ENCODE data around the gene EPHA10.
"Not testable (repeated sequence)": the region's sequence is repeated elsewhere in the genome, so short reads cannot be mapped to it uniquely, and the experiment has no call there.

Gene EPHA10

DNA sequence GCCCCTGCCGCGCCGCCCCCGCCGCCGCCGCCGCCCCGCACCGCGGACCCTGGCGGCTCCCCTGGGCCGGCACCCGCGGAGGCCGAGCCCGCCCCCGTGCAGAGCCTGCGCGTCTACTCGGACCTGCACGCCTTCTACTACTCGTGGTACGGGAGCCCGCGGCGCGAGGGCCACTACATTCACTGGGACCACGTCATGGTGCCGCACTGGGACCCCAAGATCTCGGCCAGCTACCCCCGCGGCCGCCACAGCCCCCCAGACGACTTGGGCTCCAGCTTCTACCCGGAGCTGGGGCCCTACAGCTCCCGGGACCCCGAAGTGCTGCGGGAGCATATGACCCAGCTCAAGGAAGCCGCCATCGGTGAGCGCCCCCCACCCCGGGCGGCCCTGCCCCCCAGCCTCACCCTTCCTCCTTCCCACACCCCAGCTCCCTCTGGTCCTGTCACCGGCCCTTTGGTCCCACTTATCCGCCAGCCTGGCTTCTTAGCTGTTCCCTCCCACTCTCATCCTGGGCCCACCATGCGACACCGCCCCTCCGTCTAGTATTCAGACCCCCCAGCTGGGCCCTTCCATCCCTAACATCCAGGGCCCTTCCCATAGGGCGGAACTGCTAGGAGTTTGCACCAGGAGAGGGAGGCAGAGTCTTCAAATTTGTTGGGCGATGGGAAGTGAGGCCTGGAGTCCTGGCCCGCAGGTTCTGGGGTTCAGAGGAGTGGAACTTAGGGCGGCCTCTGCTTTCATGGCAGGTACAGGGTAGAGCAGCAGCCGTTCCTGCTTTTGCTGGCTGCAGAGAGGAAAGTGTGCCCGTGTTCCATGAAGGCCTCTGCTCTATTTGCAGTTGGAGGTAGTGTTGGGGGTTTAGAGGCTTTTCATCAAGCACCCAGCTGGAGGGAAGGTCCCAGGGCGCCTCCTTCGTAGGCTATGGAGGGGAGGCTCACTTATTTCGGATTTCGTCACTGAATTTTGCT lies 29.7 kb upstream of the EPHA10 start:
- H3K9me3 Mint-ChIP-seq = no peaks in the 10 kb centered on the region
- peak overlapping the region; percentile 67 for H3K27ac Mint-ChIP-seq
- ATAC-seq (ENCODE audit: low read depth) (peak; percentile 27), DNase-seq (ENCODE audit: low spot score in 2 of 2) (no peak)
- H3K27me3 Mint-ChIP-seq = peaks cover 5% of the 10 kb centered on the region
- peak overlapping the region; percentile 92 for H3K4me3 Mint-ChIP-seq
- peaks cover 8% of the 10 kb centered on the region for H3K36me3 Mint-ChIP-seq
- H3K4me1 Mint-ChIP-seq = peaks cover 17% of the 10 kb centered on the region

- peak within 1 kb of the TSS; percentile 92 for H3K4me3 Mint-ChIP-seq
- H3K27ac Mint-ChIP-seq = peak within 1 kb of the TSS; percentile 67
- peak; percentile 36 to 52 for DNase-seq (ENCODE audit: low spot score in 2 of 2)
- peak; percentile 90 for ATAC-seq (ENCODE audit: low read depth)
- peaks cover 17% of the 10 kb centered on the region for H3K4me1 Mint-ChIP-seq
- peaks cover 6% of the 10 kb centered on the region for H3K36me3 Mint-ChIP-seq
- no peaks in the 10 kb centered on the region for H3K9me3 Mint-ChIP-seq
- H3K27me3 Mint-ChIP-seq = peaks cover 5% of the 10 kb centered on the region
Observed at GRCh38 chr1:37793773-37794371, 29.0 kb upstream of the EPHA10 start, which contains the start of gene MANEAL. Gene MANEAL, plus strand, starts transcription at chr1:37793847. Its CDS starts 336 bp downstream, at chr1:37794183.

DNA sequence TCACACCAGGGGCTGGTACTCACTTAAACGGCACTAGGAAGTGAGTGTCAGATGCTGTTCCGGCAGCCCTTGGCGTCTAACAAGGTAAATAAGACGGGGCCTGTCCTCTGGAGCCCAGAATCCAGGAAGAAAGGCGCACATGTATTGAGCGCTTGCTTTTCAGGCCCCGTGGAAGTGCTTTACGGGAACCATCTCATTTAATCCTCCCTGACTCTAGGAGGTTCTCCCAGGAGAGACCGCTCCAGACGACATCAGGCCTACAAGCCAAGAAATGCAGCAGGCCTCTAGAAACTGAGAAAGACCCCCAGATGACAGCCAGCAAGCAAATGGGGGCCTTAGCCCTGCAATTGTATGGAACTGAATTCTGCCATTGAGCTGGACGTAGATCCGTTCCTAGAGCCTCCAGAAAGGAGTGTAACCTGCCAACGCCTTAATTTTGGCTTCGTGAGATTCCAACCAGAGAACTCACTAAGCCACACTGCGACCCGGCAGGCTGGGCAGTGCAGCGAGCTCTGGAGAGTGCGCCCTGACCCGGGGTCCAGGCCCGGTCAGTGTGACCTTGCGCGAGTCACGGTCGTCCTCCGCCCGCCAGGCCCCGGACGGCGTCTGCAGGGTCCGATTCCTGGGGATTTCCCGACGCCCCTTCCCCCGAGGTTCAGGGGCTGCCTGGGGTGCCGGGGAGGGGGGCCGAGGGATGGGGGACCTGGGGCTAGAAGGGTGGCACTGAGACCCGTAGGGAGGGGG lies 28.2 kb upstream of the EPHA10 start:
- DNase-seq (ENCODE audit: low spot score in 2 of 2) = no peak
- peaks cover 5% of the 10 kb centered on the region for H3K27me3 Mint-ChIP-seq
- H3K4me3 Mint-ChIP-seq = peak overlapping the region; percentile 81
- H3K36me3 Mint-ChIP-seq = peaks cover 4% of the 10 kb centered on the region
- ATAC-seq (ENCODE audit: low read depth) = no peak
- H3K9me3 Mint-ChIP-seq = no peaks in the 10 kb centered on the region
- peaks cover 17% of the 10 kb centered on the region for H3K4me1 Mint-ChIP-seq
- no peak overlapping the region for H3K27ac Mint-ChIP-seq

DNA sequence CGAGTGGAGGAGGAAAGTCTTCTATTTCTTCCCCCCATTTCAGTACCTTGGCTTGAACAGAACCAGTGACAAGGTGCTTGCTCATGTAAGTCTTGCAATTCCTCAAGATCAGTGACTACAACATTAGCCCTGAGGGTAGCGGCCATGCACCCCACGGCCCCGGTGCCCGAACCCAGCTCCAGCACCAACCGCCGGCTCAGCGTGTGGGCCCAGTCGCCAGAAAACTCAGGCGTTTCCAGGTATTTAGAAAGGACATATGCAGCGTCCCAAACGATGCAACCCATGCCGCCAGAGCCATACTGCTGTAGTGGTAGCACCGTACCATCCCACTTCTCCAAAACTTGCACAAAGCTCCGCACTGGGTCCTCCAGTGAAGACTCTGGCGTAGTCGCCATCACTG lies 17.6 kb upstream of the EPHA10 start:
- Mint-ChIP-seq H3K4me1 (peaks cover 6% of the 10 kb centered on the region), H3K9me3 (no peaks in the 10 kb centered on the region), H3K4me3 (no peak overlapping the region)

GRCh38 chr1:37778654-37779053 lies 13.7 kb upstream of the EPHA10 start:
- H3K36me3 Mint-ChIP-seq = no peaks in the 10 kb centered on the region
- ATAC-seq (ENCODE audit: low read depth) = no peak
- peaks cover 5% of the 10 kb centered on the region for H3K27me3 Mint-ChIP-seq
- H3K4me1 Mint-ChIP-seq = peaks cover 14% of the 10 kb centered on the region
- H3K4me3 Mint-ChIP-seq = no peak overlapping the region
- H3K27ac Mint-ChIP-seq = no peak overlapping the region
- DNase-seq (ENCODE audit: low spot score in 2 of 2) = no peak
- no peaks in the 10 kb centered on the region for H3K9me3 Mint-ChIP-seq

More for the DNA sequence above, 17.6 kb upstream of the EPHA10 start:
- Mint-ChIP-seq H3K36me3 (no peaks in the 10 kb centered on the region), H3K27me3 (peaks cover 7% of the 10 kb centered on the region), H3K27ac (no peak overlapping the region)
- no peak for DNase-seq (ENCODE audit: low spot score in 2 of 2)
- no peak for ATAC-seq (ENCODE audit: low read depth)

GRCh38 chr1:37776946-37777516 lies 12.1 kb upstream of the EPHA10 start:
- no peak overlapping the region for H3K27ac Mint-ChIP-seq
- DNase-seq (ENCODE audit: low spot score in 2 of 2) (no peak), ATAC-seq (ENCODE audit: low read depth) (peak; percentile 29)
- H3K4me1 Mint-ChIP-seq = peaks cover 16% of the 10 kb centered on the region
- H3K9me3 Mint-ChIP-seq = peaks cover 2% of the 10 kb centered on the region
- H3K36me3 Mint-ChIP-seq = peaks cover 2% of the 10 kb centered on the region
- H3K4me3 Mint-ChIP-seq = no peak overlapping the region
- H3K27me3 Mint-ChIP-seq = peaks cover 3% of the 10 kb centered on the region

DNA sequence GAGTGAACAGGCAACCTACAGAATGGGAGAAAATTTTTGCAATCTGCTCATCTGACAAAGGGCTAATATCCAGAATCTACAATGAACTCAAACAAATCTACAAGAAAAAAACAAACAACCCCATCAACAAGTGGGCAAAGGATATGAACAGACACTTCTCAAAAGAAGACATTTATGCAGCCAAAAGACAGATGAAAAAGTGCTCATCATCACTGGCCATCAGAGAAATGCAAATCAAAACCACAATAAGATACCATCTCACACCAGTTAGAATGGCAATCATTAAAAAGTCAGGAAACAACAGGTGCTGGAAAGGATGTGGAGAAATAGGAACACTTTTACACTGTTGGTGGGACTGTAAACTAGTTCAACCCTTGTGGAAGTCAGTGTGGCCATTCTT lies 6.5 kb upstream of the EPHA10 start:
- H3K27me3 Mint-ChIP-seq = peaks cover 17% of the 10 kb centered on the region
- not testable (repeated sequence) for ATAC-seq (ENCODE audit: low read depth); H3K27ac Mint-ChIP-seq; H3K4me1 Mint-ChIP-seq; H3K9me3 Mint-ChIP-seq; H3K36me3 Mint-ChIP-seq; H3K4me3 Mint-ChIP-seq; DNase-seq (ENCODE audit: low spot score in 2 of 2)

DNA sequence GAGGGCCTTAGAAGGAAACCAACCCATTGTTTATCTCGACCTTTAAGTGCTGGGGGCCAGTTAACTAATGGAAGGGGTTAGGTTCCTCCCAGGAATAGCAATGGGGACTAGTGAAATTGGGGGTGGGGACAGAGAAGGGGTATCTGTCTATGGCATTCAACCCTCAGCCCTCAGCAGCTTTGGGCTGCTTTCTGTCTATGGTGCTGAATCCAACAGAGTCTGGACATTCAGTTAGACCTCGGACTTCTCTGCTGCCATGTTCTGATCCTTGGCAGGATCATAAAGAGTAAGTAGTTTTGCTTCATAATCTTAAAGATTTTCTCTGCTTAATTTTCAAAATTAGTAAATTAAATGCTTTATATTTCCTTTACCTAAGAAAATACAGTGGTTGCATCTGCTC lies 2.6 kb upstream of the EPHA10 start:
- H3K4me1 Mint-ChIP-seq = peaks cover 7% of the 10 kb centered on the region

GRCh38 chr1:37765916-37766664 lies 1.2 kb upstream of the EPHA10 start:
- peaks cover 7% of the 10 kb centered on the region for H3K4me1 Mint-ChIP-seq
- H3K36me3 Mint-ChIP-seq = peaks cover 2% of the 10 kb centered on the region
- peak overlapping the region; percentile 57 for H3K4me3 Mint-ChIP-seq
- H3K9me3 Mint-ChIP-seq = peaks cover 2% of the 10 kb centered on the region
- no peak overlapping the region for H3K27ac Mint-ChIP-seq
- ATAC-seq (ENCODE audit: low read depth) (peak; percentile 87), DNase-seq (ENCODE audit: low spot score in 2 of 2) (peak in 1 of 2 donors; percentile 14)
- H3K27me3 Mint-ChIP-seq = peaks cover 34% of the 10 kb centered on the region

More for the DNA sequence above, 2.6 kb upstream of the EPHA10 start:
- Mint-ChIP-seq H3K27ac (no peak overlapping the region), H3K36me3 (peaks cover 2% of the 10 kb centered on the region), H3K9me3 (peaks cover 2% of the 10 kb centered on the region), H3K4me3 (no peak overlapping the region), H3K27me3 (peaks cover 34% of the 10 kb centered on the region)
- DNase-seq (ENCODE audit: low spot score in 2 of 2) = no peak
- no peak for ATAC-seq (ENCODE audit: low read depth)

- peaks cover 2% of the 10 kb centered on the region for H3K9me3 Mint-ChIP-seq
- H3K27ac Mint-ChIP-seq = no peak overlapping the region
- no peak overlapping the region for H3K4me3 Mint-ChIP-seq
- ATAC-seq (ENCODE audit: low read depth) (peak; percentile 33), DNase-seq (ENCODE audit: low spot score in 2 of 2) (peak; percentile 24 to 50)
- H3K4me1 Mint-ChIP-seq = peaks cover 7% of the 10 kb centered on the region
- H3K27me3 Mint-ChIP-seq = peaks cover 32% of the 10 kb centered on the region
- peaks cover 2% of the 10 kb centered on the region for H3K36me3 Mint-ChIP-seq
Observed at GRCh38 chr1:37764414-37764825, 500 bp downstream of the EPHA10 start.

DNA sequence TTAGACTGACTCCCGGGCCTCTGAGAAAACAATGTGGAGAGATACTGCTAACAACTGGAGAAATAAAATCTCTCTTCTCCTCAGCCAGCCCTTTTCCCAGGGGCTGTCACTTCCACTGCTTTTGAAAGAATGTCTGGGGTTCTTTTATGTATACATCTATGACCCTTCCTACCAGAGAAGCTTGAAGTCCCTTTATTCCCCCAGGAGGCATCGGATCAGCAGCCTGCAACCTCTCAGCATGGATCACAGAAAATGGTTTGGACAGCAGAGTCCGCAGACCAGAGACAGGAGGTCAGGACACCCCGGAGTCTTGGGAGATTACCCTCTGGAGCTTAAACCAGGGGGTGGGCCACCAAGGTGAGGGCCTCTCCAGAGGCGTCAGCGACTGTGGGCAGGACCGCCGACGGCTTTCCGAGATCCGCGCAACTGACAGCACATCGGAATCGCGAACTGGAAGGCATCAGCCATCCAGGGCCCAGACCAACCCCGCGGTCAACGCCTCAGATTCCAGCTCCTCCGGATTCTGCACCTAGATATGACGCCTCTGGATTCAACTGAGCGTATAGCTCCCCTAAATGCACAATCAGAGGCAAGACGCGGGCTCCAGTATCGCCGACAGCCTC lies 1.0 kb downstream of the EPHA10 start:
- Mint-ChIP-seq H3K4me3 (no peak overlapping the region), H3K36me3 (peaks cover 2% of the 10 kb centered on the region)

DNA sequence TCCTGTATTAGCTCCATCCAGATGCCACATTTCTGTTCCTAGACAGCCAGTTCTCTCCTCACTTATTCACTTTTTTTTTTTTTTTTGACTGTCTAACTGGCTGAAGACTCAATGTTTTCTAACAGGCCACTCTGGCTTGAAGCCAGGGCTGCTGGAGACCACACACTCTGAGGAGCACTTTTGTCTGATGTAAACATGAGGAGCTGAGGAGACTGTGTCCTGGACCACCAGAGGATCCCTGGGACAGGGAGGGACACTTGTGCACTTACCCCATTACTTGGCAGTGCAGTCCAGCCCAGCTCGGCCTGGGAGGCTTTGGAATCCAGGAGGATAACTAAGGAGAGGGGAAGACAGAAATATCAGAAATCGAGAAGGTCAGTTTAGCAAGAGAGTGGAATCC lies 2.4 kb downstream of the EPHA10 start:
- ATAC-seq (ENCODE audit: low read depth) (no peak), DNase-seq (ENCODE audit: low spot score in 2 of 2) (no peak)
- peaks cover 7% of the 10 kb centered on the region for H3K4me1 Mint-ChIP-seq
- peaks cover 24% of the 10 kb centered on the region for H3K27me3 Mint-ChIP-seq
- no peak overlapping the region for H3K4me3 Mint-ChIP-seq
- H3K27ac Mint-ChIP-seq = no peak overlapping the region
- peaks cover 2% of the 10 kb centered on the region for H3K9me3 Mint-ChIP-seq
- peaks cover 2% of the 10 kb centered on the region for H3K36me3 Mint-ChIP-seq

More for the DNA sequence above, 1.0 kb downstream of the EPHA10 start:
- Mint-ChIP-seq H3K27ac (no peak overlapping the region), H3K27me3 (peaks cover 29% of the 10 kb centered on the region), H3K9me3 (peaks cover 2% of the 10 kb centered on the region), H3K4me1 (peaks cover 7% of the 10 kb centered on the region)
- DNase-seq (ENCODE audit: low spot score in 2 of 2) = no peak
- no peak for ATAC-seq (ENCODE audit: low read depth)

Measured in memory B cell (primary cell).